Ovary (tissue), 3 donors: ENCODE data around the gene ITSN1.
"Not testable (repeated sequence)": the region's sequence is repeated elsewhere in the genome, so short reads cannot be mapped to it uniquely, and the experiment has no call there.

Experiments used
- EP300 ChIP-seq: sonication (generic); formaldehyde crosslinking; IDR thresholded peaks from one replicate; pipeline ENCODE4 v1.6.1; 2017; ENCODE audit warnings: antibody characterized with exemption
- POLR2A ChIP-seq: fragments of 450-650 bp; IDR thresholded peaks from one replicate; pipeline ENCODE4 v1.6.1; 2017; ENCODE audit warnings: antibody characterized with exemption, mild to moderate bottlenecking, moderate library complexity
- TF ChIP-seq, protein P1 (sequence below), 3 donors: fragments of 450-650 bp in 2 of 3; fragments of 200-600 bp in 1 of 3; IDR thresholded peaks; one replicate each; pipeline versions ENCODE4 v1.5.1 to v1.8.0; 2016 to 2022; ENCODE audit warnings: antibody characterized with exemption in 3 of 3, mild to moderate bottlenecking in 1 of 3
- donor health status: DM: no; HTN: no; CAD: no.

DNA sequence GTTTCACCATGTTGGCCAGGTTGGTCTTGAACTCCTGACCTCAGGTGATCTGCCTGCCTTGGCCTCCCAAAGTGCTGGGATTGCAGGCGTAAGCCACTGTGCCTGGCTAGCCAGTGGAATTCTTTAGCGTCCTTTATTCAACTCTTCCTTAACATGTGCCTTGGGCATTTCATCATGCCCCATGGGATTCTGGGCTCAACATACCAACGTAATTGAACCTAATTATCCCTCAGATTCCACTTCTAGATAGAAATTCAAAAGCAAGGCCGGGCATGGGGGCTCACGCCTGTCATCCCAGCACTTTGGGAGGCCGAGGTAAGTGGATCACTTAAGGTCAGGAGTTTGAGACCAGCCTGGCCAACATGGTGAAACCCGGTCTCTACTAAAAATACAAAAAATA, 16.1 kb upstream of the ITSN1 start:
- not testable (repeated sequence) for TF ChIP-seq POLR2A, EP300
- TF ChIP-seq, protein P1, sequence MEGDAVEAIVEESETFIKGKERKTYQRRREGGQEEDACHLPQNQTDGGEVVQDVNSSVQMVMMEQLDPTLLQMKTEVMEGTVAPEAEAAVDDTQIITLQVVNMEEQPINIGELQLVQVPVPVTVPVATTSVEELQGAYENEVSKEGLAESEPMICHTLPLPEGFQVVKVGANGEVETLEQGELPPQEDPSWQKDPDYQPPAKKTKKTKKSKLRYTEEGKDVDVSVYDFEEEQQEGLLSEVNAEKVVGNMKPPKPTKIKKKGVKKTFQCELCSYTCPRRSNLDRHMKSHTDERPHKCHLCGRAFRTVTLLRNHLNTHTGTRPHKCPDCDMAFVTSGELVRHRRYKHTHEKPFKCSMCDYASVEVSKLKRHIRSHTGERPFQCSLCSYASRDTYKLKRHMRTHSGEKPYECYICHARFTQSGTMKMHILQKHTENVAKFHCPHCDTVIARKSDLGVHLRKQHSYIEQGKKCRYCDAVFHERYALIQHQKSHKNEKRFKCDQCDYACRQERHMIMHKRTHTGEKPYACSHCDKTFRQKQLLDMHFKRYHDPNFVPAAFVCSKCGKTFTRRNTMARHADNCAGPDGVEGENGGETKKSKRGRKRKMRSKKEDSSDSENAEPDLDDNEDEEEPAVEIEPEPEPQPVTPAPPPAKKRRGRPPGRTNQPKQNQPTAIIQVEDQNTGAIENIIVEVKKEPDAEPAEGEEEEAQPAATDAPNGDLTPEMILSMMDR (IDR thresholded peaks at IDR 0.05), result not testable (repeated sequence)
